ENCODE data around the gene NAGLU.

GRCh38 chr17:42508426-42509165 is 27.4 kb upstream of the NAGLU start:
- TF ChIP-seq, protein P1, sequence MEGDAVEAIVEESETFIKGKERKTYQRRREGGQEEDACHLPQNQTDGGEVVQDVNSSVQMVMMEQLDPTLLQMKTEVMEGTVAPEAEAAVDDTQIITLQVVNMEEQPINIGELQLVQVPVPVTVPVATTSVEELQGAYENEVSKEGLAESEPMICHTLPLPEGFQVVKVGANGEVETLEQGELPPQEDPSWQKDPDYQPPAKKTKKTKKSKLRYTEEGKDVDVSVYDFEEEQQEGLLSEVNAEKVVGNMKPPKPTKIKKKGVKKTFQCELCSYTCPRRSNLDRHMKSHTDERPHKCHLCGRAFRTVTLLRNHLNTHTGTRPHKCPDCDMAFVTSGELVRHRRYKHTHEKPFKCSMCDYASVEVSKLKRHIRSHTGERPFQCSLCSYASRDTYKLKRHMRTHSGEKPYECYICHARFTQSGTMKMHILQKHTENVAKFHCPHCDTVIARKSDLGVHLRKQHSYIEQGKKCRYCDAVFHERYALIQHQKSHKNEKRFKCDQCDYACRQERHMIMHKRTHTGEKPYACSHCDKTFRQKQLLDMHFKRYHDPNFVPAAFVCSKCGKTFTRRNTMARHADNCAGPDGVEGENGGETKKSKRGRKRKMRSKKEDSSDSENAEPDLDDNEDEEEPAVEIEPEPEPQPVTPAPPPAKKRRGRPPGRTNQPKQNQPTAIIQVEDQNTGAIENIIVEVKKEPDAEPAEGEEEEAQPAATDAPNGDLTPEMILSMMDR (IDR thresholded peaks at IDR 0.05): no peak
- no peak for TF ChIP-seq POLR2A (IDR thresholded peaks at IDR 0.05)

Measured in heart left ventricle (tissue), 13 donors.